ENCODE measurements around the gene CCNL1.

Gene CCNL1

GRCh38 chr3:157139938-157140534 lies 19.9 kb downstream of the CCNL1 start:
- Histone ChIP-seq H3K9me3 (ENCODE audit: low read length) (no peaks in the 10 kb centered on the region), H3K9ac (ENCODE audit: low read length) (no peak overlapping the region), H3K4me3 (ENCODE audit: low read depth in 1 of 2, low read length in 2 of 2) (no peak overlapping the region), H3K27ac (ENCODE audit: low read depth, low read length) (no peak overlapping the region), H3K4me1 (ENCODE audit: insufficient read depth, low read length) (peaks cover 21% of the 10 kb centered on the region), H3K27me3 (ENCODE audit: control insufficient read depth in 1 of 2, insufficient read depth in 2 of 2, low read length in 2 of 2) (no peaks in the 10 kb centered on the region), H3K36me3 (ENCODE audit: insufficient read depth, low read length) (peaks cover 25% of the 10 kb centered on the region)

- H3K36me3 ChIP-seq (ENCODE audit: insufficient read depth, low read length): peaks cover 5% of the 10 kb centered on the region
- no peak overlapping the region for H3K9ac ChIP-seq (ENCODE audit: low read length)
- H3K9me3 ChIP-seq (ENCODE audit: low read length): no peaks in the 10 kb centered on the region
- no peak overlapping the region for H3K4me3 ChIP-seq (ENCODE audit: low read depth in 1 of 2, low read length in 2 of 2)
- H3K4me1 ChIP-seq (ENCODE audit: insufficient read depth, low read length): peaks cover 29% of the 10 kb centered on the region
- no peaks in the 10 kb centered on the region for H3K27me3 ChIP-seq (ENCODE audit: control insufficient read depth in 1 of 2, insufficient read depth in 2 of 2, low read length in 2 of 2)
- peak overlapping the region; percentile 62 for H3K27ac ChIP-seq (ENCODE audit: low read depth, low read length)
Measured at GRCh38 chr3:157136647-157137387, 23.1 kb downstream of the CCNL1 start.

GRCh38 chr3:157135671-157136396 lies 24.1 kb downstream of the CCNL1 start:
- H3K36me3 ChIP-seq (ENCODE audit: insufficient read depth, low read length): no peaks in the 10 kb centered on the region
- H3K4me1 ChIP-seq (ENCODE audit: insufficient read depth, low read length): peaks cover 35% of the 10 kb centered on the region
- H3K4me3 ChIP-seq (ENCODE audit: low read depth in 1 of 2, low read length in 2 of 2): no peak overlapping the region
- no peaks in the 10 kb centered on the region for H3K9me3 ChIP-seq (ENCODE audit: low read length)
- H3K9ac ChIP-seq (ENCODE audit: low read length): no peak overlapping the region
- no peaks in the 10 kb centered on the region for H3K27me3 ChIP-seq (ENCODE audit: control insufficient read depth in 1 of 2, insufficient read depth in 2 of 2, low read length in 2 of 2)
- no peak overlapping the region for H3K27ac ChIP-seq (ENCODE audit: low read depth, low read length)

- H3K9me3 ChIP-seq (ENCODE audit: low read length): no peaks in the 10 kb centered on the region
- H3K9ac ChIP-seq (ENCODE audit: low read length): no peak overlapping the region
- no peaks in the 10 kb centered on the region for H3K36me3 ChIP-seq (ENCODE audit: insufficient read depth, low read length)
- no peaks in the 10 kb centered on the region for H3K27me3 ChIP-seq (ENCODE audit: control insufficient read depth in 1 of 2, insufficient read depth in 2 of 2, low read length in 2 of 2)
- H3K4me3 ChIP-seq (ENCODE audit: low read depth in 1 of 2, low read length in 2 of 2): no peak overlapping the region
- H3K27ac ChIP-seq (ENCODE audit: low read depth, low read length): no peak overlapping the region
- peaks cover 43% of the 10 kb centered on the region for H3K4me1 ChIP-seq (ENCODE audit: insufficient read depth, low read length)
Measured at GRCh38 chr3:157134620-157135191, 25.2 kb downstream of the CCNL1 start.

GRCh38 chr3:157133434-157134320 lies 26.3 kb downstream of the CCNL1 start:
- no peak overlapping the region for H3K27ac ChIP-seq (ENCODE audit: low read depth, low read length)
- peaks cover 52% of the 10 kb centered on the region for H3K4me1 ChIP-seq (ENCODE audit: insufficient read depth, low read length)
- no peaks in the 10 kb centered on the region for H3K36me3 ChIP-seq (ENCODE audit: insufficient read depth, low read length)
- H3K27me3 ChIP-seq (ENCODE audit: control insufficient read depth in 1 of 2, insufficient read depth in 2 of 2, low read length in 2 of 2): no peaks in the 10 kb centered on the region
- no peak overlapping the region for H3K4me3 ChIP-seq (ENCODE audit: low read depth in 1 of 2, low read length in 2 of 2)
- no peaks in the 10 kb centered on the region for H3K9me3 ChIP-seq (ENCODE audit: low read length)
- H3K9ac ChIP-seq (ENCODE audit: low read length): no peak overlapping the region

- peaks cover 56% of the 10 kb centered on the region for H3K4me1 ChIP-seq (ENCODE audit: insufficient read depth, low read length)
Measured at GRCh38 chr3:157132936-157133335, 27.0 kb downstream of the CCNL1 start.

GRCh38 chr3:157132341-157132740 lies 27.6 kb downstream of the CCNL1 start:
- Histone ChIP-seq H3K36me3 (ENCODE audit: insufficient read depth, low read length) (no peaks in the 10 kb centered on the region), H3K9ac (ENCODE audit: low read length) (no peak overlapping the region), H3K4me3 (ENCODE audit: low read depth in 1 of 2, low read length in 2 of 2) (no peak overlapping the region), H3K4me1 (ENCODE audit: insufficient read depth, low read length) (peaks cover 55% of the 10 kb centered on the region), H3K27ac (ENCODE audit: low read depth, low read length) (no peak overlapping the region), H3K27me3 (ENCODE audit: control insufficient read depth in 1 of 2, insufficient read depth in 2 of 2, low read length in 2 of 2) (no peaks in the 10 kb centered on the region), H3K9me3 (ENCODE audit: low read length) (no peaks in the 10 kb centered on the region)

More at GRCh38 chr3:157132936-157133335, 27.0 kb downstream of the CCNL1 start:
- Histone ChIP-seq H3K27ac (ENCODE audit: low read depth, low read length) (no peak overlapping the region), H3K36me3 (ENCODE audit: insufficient read depth, low read length) (no peaks in the 10 kb centered on the region), H3K27me3 (ENCODE audit: control insufficient read depth in 1 of 2, insufficient read depth in 2 of 2, low read length in 2 of 2) (no peaks in the 10 kb centered on the region), H3K9me3 (ENCODE audit: low read length) (no peaks in the 10 kb centered on the region), H3K9ac (ENCODE audit: low read length) (no peak overlapping the region), H3K4me3 (ENCODE audit: low read depth in 1 of 2, low read length in 2 of 2) (no peak overlapping the region)

- no peaks in the 10 kb centered on the region for H3K9me3 ChIP-seq (ENCODE audit: low read length)
- no peak overlapping the region for H3K27ac ChIP-seq (ENCODE audit: low read depth, low read length)
- no peaks in the 10 kb centered on the region for H3K36me3 ChIP-seq (ENCODE audit: insufficient read depth, low read length)
- no peak overlapping the region for H3K4me3 ChIP-seq (ENCODE audit: low read depth in 1 of 2, low read length in 2 of 2)
- no peaks in the 10 kb centered on the region for H3K27me3 ChIP-seq (ENCODE audit: control insufficient read depth in 1 of 2, insufficient read depth in 2 of 2, low read length in 2 of 2)
- no peak overlapping the region for H3K9ac ChIP-seq (ENCODE audit: low read length)
- H3K4me1 ChIP-seq (ENCODE audit: insufficient read depth, low read length): peaks cover 50% of the 10 kb centered on the region
Measured at GRCh38 chr3:157131861-157132260, 28.1 kb downstream of the CCNL1 start.

GRCh38 chr3:157130467-157131251 lies 29.3 kb downstream of the CCNL1 start:
- no peak overlapping the region for H3K27ac ChIP-seq (ENCODE audit: low read depth, low read length)
- peaks cover 38% of the 10 kb centered on the region for H3K4me1 ChIP-seq (ENCODE audit: insufficient read depth, low read length)
- no peak overlapping the region for H3K9ac ChIP-seq (ENCODE audit: low read length)
- peak overlapping the region in 1 of 2 donors; percentile 8 for H3K4me3 ChIP-seq (ENCODE audit: low read depth in 1 of 2, low read length in 2 of 2)
- H3K27me3 ChIP-seq (ENCODE audit: control insufficient read depth in 1 of 2, insufficient read depth in 2 of 2, low read length in 2 of 2): no peaks in the 10 kb centered on the region
- no peaks in the 10 kb centered on the region for H3K9me3 ChIP-seq (ENCODE audit: low read length)
- H3K36me3 ChIP-seq (ENCODE audit: insufficient read depth, low read length): no peaks in the 10 kb centered on the region

GRCh38 chr3:157129803-157130466 lies 30.0 kb downstream of the CCNL1 start:
- Histone ChIP-seq H3K9me3 (ENCODE audit: low read length) (no peaks in the 10 kb centered on the region), H3K4me1 (ENCODE audit: insufficient read depth, low read length) (peaks cover 33% of the 10 kb centered on the region), H3K36me3 (ENCODE audit: insufficient read depth, low read length) (no peaks in the 10 kb centered on the region), H3K27ac (ENCODE audit: low read depth, low read length) (peak overlapping the region; percentile 47), H3K9ac (ENCODE audit: low read length) (no peak overlapping the region), H3K27me3 (ENCODE audit: control insufficient read depth in 1 of 2, insufficient read depth in 2 of 2, low read length in 2 of 2) (no peaks in the 10 kb centered on the region), H3K4me3 (ENCODE audit: low read depth in 1 of 2, low read length in 2 of 2) (peak overlapping the region in 1 of 2 donors; percentile 8)

Measured in muscle layer of colon (tissue), 2 donors.